Suprapubic skin (tissue), 4 donors: Measurements from ENCODE around the gene HSD11B2.

ENCODE experiments used
- POLR2A ChIP-seq, 2 donors: fragments of 450-650 bp; IDR thresholded peaks; one replicate each; pipeline ENCODE4 v1.6.1; 2017; ENCODE audit warnings: antibody characterized with exemption in 2 of 2, mild to moderate bottlenecking in 2 of 2, moderate library complexity in 2 of 2
- POLR2AphosphoS5 ChIP-seq, 3 donors: sonication (generic); formaldehyde crosslinking; IDR thresholded peaks; one replicate each; pipeline ENCODE4 v1.6.1; 2017; ENCODE audit warnings: antibody characterized with exemption in 3 of 3
- TF ChIP-seq, protein P1 (sequence below), 2 donors: fragments of 200-600 bp in 1 of 2; fragments of 450-650 bp in 1 of 2; sonication (generic) in 1 of 2; IDR thresholded peaks; one replicate each; pipeline ENCODE4 v1.5.1; 2016 to 2019; ENCODE audit warnings: antibody characterized with exemption in 2 of 2, mild to moderate bottlenecking in 1 of 2, moderate library complexity in 1 of 2

DNA sequence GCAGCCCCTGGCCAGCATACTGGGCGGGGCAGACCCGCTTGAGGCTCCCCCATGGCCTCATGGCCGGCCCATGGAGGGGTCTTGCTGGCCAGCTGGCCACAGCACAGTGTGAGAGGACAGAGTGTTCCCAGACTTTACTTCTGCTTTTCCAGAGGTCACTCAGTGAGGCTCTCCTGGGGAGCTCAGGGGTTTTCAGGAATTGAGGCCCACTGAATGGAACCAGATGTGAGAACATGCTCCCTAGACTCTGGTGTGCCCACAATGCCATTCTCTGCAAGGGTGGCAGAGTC is 28.9 kb downstream of the HSD11B2 start:
- TF ChIP-seq, protein P1, sequence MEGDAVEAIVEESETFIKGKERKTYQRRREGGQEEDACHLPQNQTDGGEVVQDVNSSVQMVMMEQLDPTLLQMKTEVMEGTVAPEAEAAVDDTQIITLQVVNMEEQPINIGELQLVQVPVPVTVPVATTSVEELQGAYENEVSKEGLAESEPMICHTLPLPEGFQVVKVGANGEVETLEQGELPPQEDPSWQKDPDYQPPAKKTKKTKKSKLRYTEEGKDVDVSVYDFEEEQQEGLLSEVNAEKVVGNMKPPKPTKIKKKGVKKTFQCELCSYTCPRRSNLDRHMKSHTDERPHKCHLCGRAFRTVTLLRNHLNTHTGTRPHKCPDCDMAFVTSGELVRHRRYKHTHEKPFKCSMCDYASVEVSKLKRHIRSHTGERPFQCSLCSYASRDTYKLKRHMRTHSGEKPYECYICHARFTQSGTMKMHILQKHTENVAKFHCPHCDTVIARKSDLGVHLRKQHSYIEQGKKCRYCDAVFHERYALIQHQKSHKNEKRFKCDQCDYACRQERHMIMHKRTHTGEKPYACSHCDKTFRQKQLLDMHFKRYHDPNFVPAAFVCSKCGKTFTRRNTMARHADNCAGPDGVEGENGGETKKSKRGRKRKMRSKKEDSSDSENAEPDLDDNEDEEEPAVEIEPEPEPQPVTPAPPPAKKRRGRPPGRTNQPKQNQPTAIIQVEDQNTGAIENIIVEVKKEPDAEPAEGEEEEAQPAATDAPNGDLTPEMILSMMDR (IDR thresholded peaks at IDR 0.05): no peak
- TF ChIP-seq POLR2A (IDR thresholded peaks at IDR 0.05) (no peak), POLR2AphosphoS5 (IDR thresholded peaks at IDR 0.05) (no peak)
